DND-41 (cell line): ENCODE data around the gene NINJ1.
"Not testable (repeated sequence)": the region's sequence is repeated elsewhere in the genome, so short reads cannot be mapped to it uniquely, and the experiment has no call there.

ENCODE experiments used
- ATAC-seq: fragments of 200-7000 bp; cut with Tn5 transposase; 3 replicates; pipeline ENCODE4 v1.9.1; 2021; ENCODE audit warnings: low read depth; ENCODE audit not compliant: insufficient read depth
- DNase-seq: peaks from one replicate; pipeline ENCODE4 v3.0.0-alpha.2; 2020
- H2AFZ ChIP-seq: 2 replicates; pipeline ENCODE4 v1.6.0; 2012; ENCODE audit warnings: low read depth, low read length
- H3K27ac ChIP-seq: 2 replicates; pipeline ENCODE4 v1.5.1; 2012; ENCODE audit warnings: low read length, inconsistent platforms
- H3K27me3 ChIP-seq: fragments of 200-600 bp; sonication (generic); 2 replicates; pipeline ENCODE4 v1.6.0; 2012; ENCODE audit warnings: low read length, mild to moderate bottlenecking, inconsistent platforms; ENCODE audit not compliant: insufficient read depth, poor library complexity
- H3K36me3 ChIP-seq: 2 replicates; pipeline ENCODE4 v1.5.1; 2012; ENCODE audit warnings: low read length, inconsistent platforms; ENCODE audit not compliant: insufficient read depth
- H3K4me1 ChIP-seq: 2 replicates; pipeline ENCODE4 v1.5.1; 2012; ENCODE audit warnings: mild to moderate bottlenecking, low read length; ENCODE audit not compliant: insufficient read depth
- H3K4me2 ChIP-seq: 2 replicates; pipeline ENCODE4 v1.6.0; 2012; ENCODE audit warnings: mild to moderate bottlenecking, moderate library complexity, low read length, inconsistent platforms; ENCODE audit not compliant: insufficient read depth
- H3K4me3 ChIP-seq, 2 experiments: fragments of 200-600 bp in 1 of 2; shearing (Covaris generic) in 1 of 2; 2 replicates each; pipeline ENCODE4 v1.5.1; 2012 to 2016; ENCODE audit warnings: inconsistent platforms in 2 of 2, low read length in 2 of 2, mild to moderate bottlenecking in 2 of 2, low read depth in 1 of 2, moderate library complexity in 1 of 2
- H3K79me2 ChIP-seq: 2 replicates; pipeline ENCODE4 v1.6.0; 2012; ENCODE audit warnings: low read length, inconsistent platforms; ENCODE audit not compliant: insufficient read depth
- H3K9ac ChIP-seq: 2 replicates; pipeline ENCODE4 v1.6.0; 2012; ENCODE audit warnings: low read depth, mild to moderate bottlenecking, inconsistent platforms, low read length, moderate library complexity
- H3K9me3 ChIP-seq: 2 replicates; pipeline ENCODE4 v1.5.1; 2012; ENCODE audit warnings: low read length, moderate library complexity, mild to moderate bottlenecking, inconsistent platforms; ENCODE audit not compliant: insufficient read depth, severe bottlenecking
- H4K20me1 ChIP-seq: 2 replicates; pipeline ENCODE4 v1.6.0; 2012; ENCODE audit warnings: low read length; ENCODE audit not compliant: insufficient read depth
- CTCF ChIP-seq: IDR thresholded peaks from 2 replicates; pipeline ENCODE4 v1.5.1; 2012; ENCODE audit warnings: borderline replicate concordance, low read length, moderate library complexity, mild to moderate bottlenecking; ENCODE audit not compliant: poor library complexity, severe bottlenecking; ENCODE audit errors: extremely low read depth
- EZH2 ChIP-seq: IDR thresholded peaks from 3 replicates; pipeline ENCODE4 v1.6.1; 2012; ENCODE audit warnings: borderline replicate concordance, low read depth, mild to moderate bottlenecking, moderate library complexity, low read length, inconsistent platforms; ENCODE audit not compliant: severe bottlenecking

Gene NINJ1

DNA sequence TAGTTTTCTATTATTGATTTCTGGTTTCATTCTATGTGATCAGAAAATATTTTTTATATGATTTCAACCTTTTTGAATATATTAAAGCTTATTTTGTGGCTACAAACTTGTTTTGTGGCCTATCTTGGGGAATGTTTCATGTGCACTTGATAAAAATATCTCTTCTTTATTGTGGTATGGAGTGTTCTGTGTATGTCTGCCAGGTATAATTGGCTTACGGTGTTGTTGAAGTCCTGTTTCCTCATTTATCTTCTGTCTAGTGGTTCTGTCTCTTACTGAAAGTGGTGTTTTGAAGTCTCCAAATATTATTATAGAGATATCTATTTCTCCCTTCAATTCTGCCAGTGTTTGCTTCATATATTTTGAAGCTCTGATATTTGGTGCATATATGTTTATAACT, 28.4 kb downstream of the NINJ1 start:
- H3K4me1 ChIP-seq: no peaks in the 10 kb centered on the region
- no peak overlapping the region for H3K27ac ChIP-seq
- no peak for DNase-seq
- no peak overlapping the region for H3K4me3 ChIP-seq
- ATAC-seq: no peak
- no peaks in the 10 kb centered on the region for H4K20me1 ChIP-seq
- H3K79me2 ChIP-seq: no peaks in the 10 kb centered on the region
- no peak overlapping the region for H3K9ac ChIP-seq
- H3K36me3 ChIP-seq: 0 out of 2 replicates have a peak, but pooled peaks cover 3% of the 10 kb centered on the region
- no peaks in the 10 kb centered on the region for H3K27me3 ChIP-seq
- H2AFZ ChIP-seq: no peak overlapping the region
- no peak for TF ChIP-seq CTCF
- TF ChIP-seq EZH2: no peak
- no peak overlapping the region for H3K4me2 ChIP-seq
- H3K9me3 ChIP-seq: no peaks in the 10 kb centered on the region

DNA sequence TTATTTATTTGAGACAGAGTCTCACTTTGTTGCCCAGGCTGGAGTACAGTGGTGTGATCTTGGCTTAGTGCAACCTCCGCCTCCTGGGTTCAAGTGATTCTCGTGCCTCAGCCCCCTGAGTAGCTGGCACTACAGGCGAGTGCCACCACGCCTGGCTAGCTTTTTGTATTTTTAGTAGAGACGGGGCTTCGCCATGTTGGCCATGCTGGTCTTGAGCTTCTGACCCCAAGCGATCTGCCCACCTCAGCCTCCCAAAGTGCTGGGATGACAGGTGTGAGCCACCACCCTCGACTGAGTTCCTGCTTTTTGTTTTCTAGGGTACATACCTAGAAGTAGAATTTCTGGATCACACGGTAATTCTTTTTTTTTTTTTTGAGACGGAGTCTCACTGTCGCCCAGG, 33.0 kb downstream of the NINJ1 start:
- not testable (repeated sequence) for H3K4me2 ChIP-seq, ATAC-seq, H3K4me3 ChIP-seq, H4K20me1 ChIP-seq, DNase-seq, H3K36me3 ChIP-seq, H3K27ac ChIP-seq, H3K9ac ChIP-seq, H2AFZ ChIP-seq, H3K9me3 ChIP-seq, H3K27me3 ChIP-seq
- Histone ChIP-seq H3K79me2 (peaks cover 18% of the 10 kb centered on the region), H3K4me1 (peaks cover 22% of the 10 kb centered on the region)

- H3K79me2 ChIP-seq: peaks cover 18% of the 10 kb centered on the region
- peaks cover 23% of the 10 kb centered on the region for H3K4me1 ChIP-seq
- no peak overlapping the region for H3K27ac ChIP-seq
- TF ChIP-seq EZH2 (no peak), CTCF (no peak)
- H4K20me1 ChIP-seq: no peaks in the 10 kb centered on the region
- no peaks in the 10 kb centered on the region for H3K9me3 ChIP-seq
- H3K27me3 ChIP-seq: no peaks in the 10 kb centered on the region
- H3K9ac ChIP-seq: no peak overlapping the region
- no peaks in the 10 kb centered on the region; the same call in 1 of the 2 replicates for H3K36me3 ChIP-seq
- DNase-seq (no peak), ATAC-seq (no peak)
- H3K4me3 ChIP-seq: no peak overlapping the region
- no peak overlapping the region for H2AFZ ChIP-seq
- H3K4me2 ChIP-seq: no peak overlapping the region
Measured at GRCh38 chr9:93100276-93100636, 33.8 kb downstream of the NINJ1 start.

DNA sequence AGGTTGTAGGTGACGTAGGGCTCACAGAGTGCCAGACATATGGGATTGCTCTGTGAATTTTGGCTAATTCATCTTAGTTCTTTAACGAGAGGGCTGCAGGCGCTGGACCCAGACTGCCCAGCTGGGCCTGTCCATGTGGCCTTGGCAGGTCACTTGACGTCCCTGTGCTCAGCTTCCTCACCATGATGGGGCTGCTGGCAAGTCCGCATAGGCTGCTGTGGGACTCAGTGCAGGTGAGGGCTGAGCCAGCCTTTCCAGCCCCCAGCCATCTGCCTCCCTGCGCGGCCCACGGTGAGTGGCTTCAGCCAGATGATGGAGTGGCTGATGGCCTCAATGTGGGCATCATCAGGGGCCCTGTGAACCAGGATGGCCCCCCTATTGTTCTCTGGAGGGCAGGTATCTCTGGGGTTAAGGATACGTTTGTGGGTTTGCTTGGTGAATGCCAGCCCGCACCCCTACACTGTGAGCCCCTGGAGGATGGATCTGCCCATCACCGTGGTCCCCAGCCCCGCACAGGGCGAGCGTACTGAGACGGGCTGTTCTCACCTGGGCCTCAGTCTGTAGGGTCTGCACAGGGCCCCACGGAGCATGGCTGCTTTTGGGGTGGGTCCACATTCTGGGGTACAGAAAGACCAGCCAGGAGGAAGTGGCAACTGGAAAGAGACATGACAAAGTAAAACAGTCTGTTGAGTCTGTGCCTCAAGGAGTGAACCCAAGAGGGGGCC, 34.3 kb downstream of the NINJ1 start:
- Histone ChIP-seq H3K4me3 (no peak overlapping the region), H3K4me1 (peaks cover 28% of the 10 kb centered on the region)

More for the DNA sequence above, 34.3 kb downstream of the NINJ1 start:
- H4K20me1 ChIP-seq: no peaks in the 10 kb centered on the region
- peaks cover 18% of the 10 kb centered on the region for H3K79me2 ChIP-seq
- ATAC-seq (no peak), DNase-seq (no peak)
- no peaks in the 10 kb centered on the region for H3K9me3 ChIP-seq
- H3K27me3 ChIP-seq: no peaks in the 10 kb centered on the region
- H3K36me3 ChIP-seq: no peaks in the 10 kb centered on the region; the same call in 1 of the 2 replicates
- H3K9ac ChIP-seq: no peak overlapping the region
- TF ChIP-seq CTCF: no peak
- no peak for TF ChIP-seq EZH2
- no peak overlapping the region for H3K4me2 ChIP-seq
- H3K27ac ChIP-seq: no peak overlapping the region
- H2AFZ ChIP-seq: no peak overlapping the region
